Measurements from ENCODE around the gene SERPINB4. TPM values are rescaled to one million over a fixed set of nuclear protein-coding genes. Genes with fewer than 3 reads are reported as not detected.

The SERPINB4 gene
- total and polyA plus RNA-seq, 2 of the 13 experiments (the other 11 are each of a cell fraction or from before 2014, with no cell fraction given): not detected

DNA sequence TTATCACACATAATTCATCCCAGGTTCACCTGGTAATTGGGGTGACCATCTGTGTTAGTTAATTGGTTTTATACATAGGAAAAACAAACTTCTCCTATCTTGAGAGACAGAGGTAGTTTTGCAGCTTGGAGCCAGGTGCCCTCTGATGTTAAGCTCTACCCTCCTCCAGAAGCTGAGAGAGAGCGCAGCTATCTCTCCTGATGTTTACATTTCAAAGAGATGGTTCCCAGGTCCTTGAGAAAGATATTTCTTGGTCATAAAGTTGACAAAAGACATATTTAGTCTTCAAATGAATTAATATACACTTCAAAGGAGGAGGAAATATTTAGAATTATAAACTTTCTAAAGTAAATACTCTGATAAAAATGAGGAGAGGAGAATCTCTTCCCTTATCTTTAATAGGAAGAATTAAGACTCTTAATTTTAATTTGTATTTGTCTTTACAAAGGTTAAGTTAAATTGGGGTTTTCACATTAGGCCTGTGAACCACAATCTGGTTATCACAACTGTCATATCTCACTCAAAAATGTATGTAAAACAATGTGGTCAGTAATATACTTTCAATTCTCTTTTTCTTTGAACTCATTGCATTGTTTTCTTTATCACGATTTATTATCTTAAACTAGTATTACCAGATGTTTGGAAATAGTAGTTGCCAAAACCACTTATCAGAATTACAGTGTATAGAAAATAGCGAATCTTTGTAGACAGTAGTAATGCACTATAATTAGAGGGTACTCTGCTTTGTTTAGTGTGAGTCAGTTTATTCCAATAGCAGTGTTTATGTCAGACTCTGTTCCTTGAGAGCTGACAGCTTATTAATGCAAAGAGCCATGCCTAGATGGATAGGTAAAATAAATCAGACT is 26.8 kb downstream of the SERPINB4 start:
- Histone ChIP-seq H3K36me3 (replicated peaks in 1 of 2; ENCODE audit: control insufficient read depth in 1 of 2, insufficient read depth in 2 of 2, low read length in 2 of 2) (no peaks in the 10 kb centered on the region), H3K27ac (ENCODE audit: extremely low read length, insufficient read depth, low read length) (no peak overlapping the region), H3K79me2 (ENCODE audit: insufficient read depth, low read length) (no peaks in the 10 kb centered on the region), H3K27me3 (ENCODE audit: control insufficient read depth in 1 of 2, insufficient read depth in 2 of 2, low read length in 2 of 2) (no peaks in the 10 kb centered on the region), H3K4me2 (ENCODE audit: low read depth, low read length) (no peak overlapping the region), H4K20me1 (ENCODE audit: insufficient read depth, low read length) (no peaks in the 10 kb centered on the region), H3K9me3 (ENCODE audit: low read length) (peaks cover 5% of the 10 kb centered on the region; the same call in 1 of the 2 replicates), H3K4me3 (replicated peaks in 1 of 3; ENCODE audit: insufficient read depth in 1 of 3, low read depth in 2 of 3, low read length in 3 of 3) (no peak overlapping the region), H3K9ac (ENCODE audit: insufficient read depth, low read depth, low read length) (no peak overlapping the region), H2AFZ (ENCODE audit: low read length) (no peak overlapping the region), H3K4me1 (ENCODE audit: insufficient read depth, low read length) (no peaks in the 10 kb centered on the region)
- TF ChIP-seq MNT (IDR thresholded peaks at IDR 0.05): no peak
- no peak for TF ChIP-seq ZNF230 (CRISPR knock-in tag; IDR thresholded peaks at IDR 0.05)
- no peak for TF ChIP-seq POGZ (CRISPR knock-in tag; IDR thresholded peaks at IDR 0.05)
- TF ChIP-seq POLR2G (IDR thresholded peaks at IDR 0.05; ENCODE audit: low read depth, low read length): no peak
- TF ChIP-seq TBX2 (CRISPR knock-in tag; IDR thresholded peaks at IDR 0.05; ENCODE audit: borderline replicate concordance): no peak
- TF ChIP-seq MTA1 (CRISPR knock-in tag; IDR thresholded peaks at IDR 0.05; ENCODE audit: borderline replicate concordance): no peak
- TF ChIP-seq KDM3A (CRISPR knock-in tag; IDR thresholded peaks at IDR 0.05; ENCODE audit: low read depth): no peak
- TF ChIP-seq, protein P1, sequence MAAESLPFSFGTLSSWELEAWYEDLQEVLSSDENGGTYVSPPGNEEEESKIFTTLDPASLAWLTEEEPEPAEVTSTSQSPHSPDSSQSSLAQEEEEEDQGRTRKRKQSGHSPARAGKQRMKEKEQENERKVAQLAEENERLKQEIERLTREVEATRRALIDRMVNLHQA (CRISPR knock-in tag; IDR thresholded peaks at IDR 0.05): no peak
- no peak for TF ChIP-seq THAP7 (CRISPR knock-in tag; IDR thresholded peaks at IDR 0.05)
- TF ChIP-seq ZNF574 (CRISPR knock-in tag; IDR thresholded peaks at IDR 0.05): no peak
- no peak for TF ChIP-seq HNF4A (CRISPR knock-in tag; IDR thresholded peaks at IDR 0.05)
- no peak for TF ChIP-seq ZNF878 (CRISPR knock-in tag; IDR thresholded peaks at IDR 0.05)
- no peak for TF ChIP-seq KDM1A (CRISPR knock-in tag; IDR thresholded peaks at IDR 0.05)
- POLR2A ChIA-PET: no interaction called here
- CTCF ChIA-PET (ENCODE audit: low intra/inter-chr PET ratio, low total read pairs): no interaction called here
- WGBS (ENCODE audit: low lambda C conversion rate): 0% methylated on average over 3 of the region's 3 CpGs
- intact Hi-C loops (cut with micrococcal nuclease; ENCODE audit: unreplicated experiment) (no loop called here), in situ Hi-C loops (cut with HindIII; ENCODE audit: extremely low pct_ligation_motif_present, low pct_unique_long_range_greater_than_20kb) (no loop called here)
- BruUV-seq (replicated peaks): no TSS peak
- ATAC-seq: no peak
- DNase-seq (ENCODE audit: low spot score): no peak
- FAIRE-seq: no peak

All from HepG2 (cell line).